Measurements from ENCODE around the gene COBLL1. TPM values are rescaled to one million over a fixed set of nuclear protein-coding genes. Genes with fewer than 3 reads are reported as not detected.

The COBLL1 gene
- total and polyA plus RNA-seq, 2 of the 4 experiments (the other 2 are of a cell fraction) = 0.79 to 1.1 TPM

DNA sequence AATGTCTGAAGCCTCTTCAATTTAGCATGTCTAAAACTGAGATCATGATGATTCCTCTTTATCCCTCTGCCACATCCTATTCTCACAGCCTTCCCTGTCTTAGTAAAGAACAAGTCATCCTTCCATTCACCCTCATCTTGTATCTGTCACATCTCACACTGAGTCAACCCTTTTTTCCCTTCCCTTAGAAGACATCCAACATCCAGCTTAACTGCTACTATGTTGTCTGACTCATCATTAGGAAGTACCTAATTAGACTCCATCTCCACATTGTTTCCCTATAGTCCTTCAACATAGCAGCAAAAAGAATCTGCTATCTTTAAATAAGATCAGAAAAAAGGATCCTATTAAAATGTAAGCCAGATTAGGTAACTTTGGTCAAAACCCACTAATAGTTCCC, 135.1 kb downstream of the COBLL1 start:
- Histone ChIP-seq H2BK120ac (ENCODE audit: low read depth, low read length) (no peak overlapping the region), H3K23ac (ENCODE audit: low read depth, low read length) (no peak overlapping the region), H4K8ac (ENCODE audit: low read depth in 2 of 2, low read length in 2 of 2) (no peak overlapping the region), H3K79me1 (ENCODE audit: low read depth in 1 of 2, low read length in 2 of 2) (no peaks in the 10 kb centered on the region), H3K9ac (ENCODE audit: low read depth, low read length) (no peak overlapping the region), H2BK15ac (ENCODE audit: low read depth, low read length) (no peak overlapping the region), H2AFZ (replicated peaks; ENCODE audit: low read length, poor library complexity) (no peak overlapping the region), H3K27me3 (ENCODE audit: control insufficient read depth, insufficient read depth, low read length) (no peaks in the 10 kb centered on the region), H3K27ac (ENCODE audit: insufficient read depth, low read length) (no peak overlapping the region), H3K4me3 (ENCODE audit: insufficient read depth, low read depth, low read length) (no peak overlapping the region), H3K4ac (ENCODE audit: low read depth, low read length) (no peak overlapping the region), H3K14ac (replicated peaks; ENCODE audit: low read depth, low read length) (no peak overlapping the region), H2AK9ac (replicated peaks; ENCODE audit: low read depth, low read length, poor library complexity) (no peak overlapping the region), H2BK5ac (ENCODE audit: low read depth, low read length, poor library complexity, severe bottlenecking) (no peak overlapping the region), H3K4me1 (ENCODE audit: control insufficient read depth, insufficient read depth, low read length) (no peaks in the 10 kb centered on the region), H3K4me2 (ENCODE audit: low read depth, low read length) (no peak overlapping the region), H4K91ac (ENCODE audit: insufficient read depth, low read depth, low read length) (no peak overlapping the region), H3K9me1 (ENCODE audit: insufficient read depth, low read length) (no peaks in the 10 kb centered on the region), H3K9me3 (ENCODE audit: control insufficient read depth, insufficient read depth, low read length) (no peaks in the 10 kb centered on the region), H3K36me3 (ENCODE audit: control insufficient read depth, insufficient read depth, low read length) (no peaks in the 10 kb centered on the region), H2BK20ac (ENCODE audit: low read depth, low read length) (no peak overlapping the region), H4K20me1 (ENCODE audit: insufficient read depth, low read length) (no peaks in the 10 kb centered on the region), H3K18ac (ENCODE audit: low read depth, low read length) (no peak overlapping the region), H4K5ac (ENCODE audit: low read depth, low read length) (no peak overlapping the region), H3K56ac (ENCODE audit: extremely low read depth, insufficient read depth, low read length) (no peak overlapping the region), H2AK5ac (ENCODE audit: low read depth, low read length) (no peak overlapping the region)
- BruUV-seq (replicated peaks) = no TSS peak
- POLR2A ChIA-PET (ENCODE audit: unreplicated experiment) = no interaction called here
- dilution Hi-C loops (cut with HindIII; ENCODE audit: low sequenced_read_pairs, unreplicated experiment) = no loop called here
- ATAC-seq (ENCODE audit: low read depth) = peak; percentile 53; the same call in 1 of the 2 replicates
- peak; percentile 76 for DNase-seq
- CTCF ChIA-PET = interaction anchor here (0.6 kb wide), 1 partner anchor 10 kb away, joined by 3 read pairs; no protein-coding TSS in a partner anchor
- in situ Hi-C loops (cut with MboI; ENCODE audit: low sequenced_read_pairs) = no loop called here
- intact Hi-C loops (cut with micrococcal nuclease) = no loop called here
- TF ChIP-seq MXI1 (IDR thresholded peaks at IDR 0.05; ENCODE audit: borderline replicate concordance, low read depth, low read length) (no peak), MAZ (IDR thresholded peaks at IDR 0.05; ENCODE audit: borderline replicate concordance, low read depth, low read length) (no peak), NFE2L2 (IDR thresholded peaks at IDR 0.05; ENCODE audit: low read depth, low read length) (no peak), FOS (IDR thresholded peaks at IDR 0.05; ENCODE audit: low read depth, low read length) (no peak), POLR2A (IDR thresholded peaks at IDR 0.05; ENCODE audit: low read depth, low read length) (no peak), CEBPB (IDR thresholded peaks at IDR 0.05; ENCODE audit: low read depth, low read length) (no peak)
- TF ChIP-seq, protein P1, sequence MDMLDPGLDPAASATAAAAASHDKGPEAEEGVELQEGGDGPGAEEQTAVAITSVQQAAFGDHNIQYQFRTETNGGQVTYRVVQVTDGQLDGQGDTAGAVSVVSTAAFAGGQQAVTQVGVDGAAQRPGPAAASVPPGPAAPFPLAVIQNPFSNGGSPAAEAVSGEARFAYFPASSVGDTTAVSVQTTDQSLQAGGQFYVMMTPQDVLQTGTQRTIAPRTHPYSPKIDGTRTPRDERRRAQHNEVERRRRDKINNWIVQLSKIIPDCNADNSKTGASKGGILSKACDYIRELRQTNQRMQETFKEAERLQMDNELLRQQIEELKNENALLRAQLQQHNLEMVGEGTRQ (IDR thresholded peaks at IDR 0.05; ENCODE audit: low read depth, low read length) = no peak
